HG03432 (cell line): ENCODE measurements around the gene THSD4.
"Not testable (repeated sequence)": the region's sequence is repeated elsewhere in the genome, so short reads cannot be mapped to it uniquely, and the experiment has no call there.

Experiments
- ATAC-seq: cut with Tn5 transposase; IDR thresholded peaks from one replicate; pipeline ENCODE4 v1.9.1; 2021; ENCODE audit warnings: mild to moderate bottlenecking, moderate library complexity; ENCODE audit not compliant: unreplicated experiment

THSD4 gene

GRCh38 chr15:71252044-71252739 is 136.9 kb downstream of the THSD4 start:
- ATAC-seq = no peak

GRCh38 chr15:71252740-71253047 is 137.4 kb downstream of the THSD4 start:
- no peak for ATAC-seq

GRCh38 chr15:71254491-71254890 is 139.2 kb downstream of the THSD4 start:
- ATAC-seq = no peak

- no peak for ATAC-seq
Observed at GRCh38 chr15:71256934-71257664, 141.8 kb downstream of the THSD4 start.

- ATAC-seq = no peak
Observed at GRCh38 chr15:71259866-71260265, 144.6 kb downstream of the THSD4 start.

GRCh38 chr15:71261418-71261817 is 146.1 kb downstream of the THSD4 start:
- no peak for ATAC-seq

GRCh38 chr15:71261909-71262308 is 146.6 kb downstream of the THSD4 start:
- ATAC-seq = no peak

- no peak for ATAC-seq
Observed at GRCh38 chr15:71262599-71262998, 147.3 kb downstream of the THSD4 start.

- not testable (repeated sequence) for ATAC-seq
Observed at GRCh38 chr15:71265606-71266005, 150.3 kb downstream of the THSD4 start.

GRCh38 chr15:71271327-71271726 is 156.1 kb downstream of the THSD4 start:
- ATAC-seq = no peak

GRCh38 chr15:71272932-71273331 is 157.7 kb downstream of the THSD4 start:
- ATAC-seq = no peak

GRCh38 chr15:71273731-71274447 is 158.6 kb downstream of the THSD4 start:
- ATAC-seq = no peak

GRCh38 chr15:71274448-71274798 is 159.2 kb downstream of the THSD4 start:
- ATAC-seq = no peak

- ATAC-seq = no peak
Observed at GRCh38 chr15:71275098-71275497, 159.8 kb downstream of the THSD4 start.

- ATAC-seq = no peak
Observed at GRCh38 chr15:71275566-71276335, 160.5 kb downstream of the THSD4 start.

- no peak for ATAC-seq
Observed at GRCh38 chr15:71276336-71276665, 161.0 kb downstream of the THSD4 start.

- ATAC-seq = no peak
Observed at GRCh38 chr15:71278989-71279756, 163.9 kb downstream of the THSD4 start.

- ATAC-seq = no peak
Observed at GRCh38 chr15:71279757-71280141, 164.5 kb downstream of the THSD4 start.

GRCh38 chr15:71280206-71280605 is 164.9 kb downstream of the THSD4 start:
- no peak for ATAC-seq

- ATAC-seq = no peak
Observed at GRCh38 chr15:71281256-71281655, 166.0 kb downstream of the THSD4 start.

GRCh38 chr15:71282076-71282475 is 166.8 kb downstream of the THSD4 start:
- ATAC-seq = no peak
